SK-N-MC (cell line): Measurements from ENCODE around the gene RBMS1.

ENCODE experiments used
- EZH2 ChIP-seq: fragments of 200-600 bp; sonication (generic); IDR thresholded peaks from one replicate; pipeline ENCODE4 v1.6.1; 2017; ENCODE audit warnings: antibody characterized with exemption
- FOXP2 ChIP-seq: optimal IDR thresholded peaks from 2 replicates; pipeline ENCODE3; 2011; ENCODE audit warnings: mild to moderate bottlenecking, moderate library complexity; ENCODE audit not compliant: insufficient read depth; ENCODE audit errors: extremely low read length, control extremely low read depth
- POLR2AphosphoS5 ChIP-seq: IDR thresholded peaks from 2 replicates; pipeline ENCODE4 v1.6.1; 2012; ENCODE audit warnings: mild to moderate bottlenecking, low read depth, low read length, borderline replicate concordance

DNA sequence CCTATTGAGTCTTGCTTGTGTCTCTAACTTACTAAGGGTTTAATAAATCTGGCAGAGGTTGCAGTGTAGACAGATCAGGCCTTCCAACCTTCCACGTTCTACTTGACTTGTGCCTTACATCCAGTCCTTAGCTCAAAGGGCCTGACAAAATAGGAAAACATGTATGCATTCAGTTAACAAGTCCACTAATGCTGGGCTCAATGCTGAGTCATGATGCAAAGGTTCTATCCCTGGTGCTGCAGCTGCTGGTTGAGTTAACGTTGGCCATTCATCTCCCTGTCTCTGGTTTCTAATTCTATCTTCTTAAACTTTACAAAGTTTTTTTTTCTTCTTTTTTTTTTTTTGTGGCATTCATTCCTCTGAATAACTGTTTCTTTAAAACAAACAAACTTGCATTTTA lies 247.3 kb downstream of the RBMS1 start:
- TF ChIP-seq EZH2 (no peak), POLR2AphosphoS5 (no peak), FOXP2 (no peak)
